ENCODE measurements around the gene NOTUM.

The NOTUM gene

DNA sequence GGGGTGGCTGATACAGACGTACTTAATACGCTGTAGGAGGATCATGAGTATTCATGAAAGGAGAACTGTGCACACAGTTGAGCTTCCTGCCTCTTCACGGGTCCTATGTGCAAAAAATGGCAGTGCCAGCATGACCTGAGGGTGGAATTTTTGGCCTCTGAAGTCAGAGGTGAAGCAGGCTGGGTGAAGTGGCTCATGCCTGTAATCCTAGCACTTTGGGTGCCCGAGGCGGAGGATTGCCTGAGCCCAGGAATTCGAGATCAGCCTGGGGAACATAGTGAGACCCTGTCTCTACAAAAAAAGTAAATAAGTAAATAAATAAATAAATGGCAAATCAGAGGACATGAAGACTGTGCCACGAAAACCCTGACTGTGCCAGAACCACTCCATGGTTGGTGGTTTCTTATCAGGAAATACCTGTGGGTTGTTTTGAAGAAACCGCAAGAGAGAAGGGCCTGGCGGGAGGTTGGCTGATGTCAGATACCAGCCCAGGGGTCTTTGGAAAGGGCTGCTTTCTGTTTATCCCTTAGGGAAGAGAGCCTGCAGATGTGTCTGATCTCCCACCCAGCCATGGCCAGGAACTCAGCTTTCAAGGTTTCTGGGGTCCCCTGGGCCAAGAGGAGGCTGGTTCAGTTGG, 19.8 kb upstream of the NOTUM start:
- H3F3A ChIP-seq (ENCODE audit: low read depth) = no peaks in the 10 kb centered on the region
- H3K9ac ChIP-seq (ENCODE audit: low read depth, low read length, poor library complexity, severe bottlenecking) = peak overlapping the region; percentile 35
- peaks cover 8% of the 10 kb centered on the region; the same call in 1 of the 2 replicates for H3K79me2 ChIP-seq (ENCODE audit: insufficient read depth, low read length)
- H2AFZ ChIP-seq (ENCODE audit: low read length) = no peak overlapping the region
- peaks cover 10% of the 10 kb centered on the region for H4K20me1 ChIP-seq (ENCODE audit: insufficient read depth, low read length, poor library complexity, severe bottlenecking)
- no peaks in the 10 kb centered on the region for H3K9me2 ChIP-seq (replicated peaks; ENCODE audit: low read depth, low read length)
- H3K4me1 ChIP-seq (ENCODE audit: insufficient read depth, low read length, poor library complexity, severe bottlenecking) = peaks cover 45% of the 10 kb centered on the region
- TF ChIP-seq EZH2phosphoT487 (IDR thresholded peaks at IDR 0.05; ENCODE audit: borderline replicate concordance) (no peak), CTCF (conservative IDR thresholded peaks at IDR 0.05; ENCODE audit: low read length) (no peak)
- H3K4me2 ChIP-seq (ENCODE audit: low read depth, low read length, poor library complexity, severe bottlenecking) = peak overlapping the region; percentile 23
- peak overlapping the region; percentile 2 for H3K4me3 ChIP-seq (ENCODE audit: low read length, poor library complexity, severe bottlenecking)
- peaks cover 7% of the 10 kb centered on the region; the same call in 1 of the 2 replicates for H3K36me3 ChIP-seq (ENCODE audit: insufficient read depth, low read length)
- H3K9me3 ChIP-seq (ENCODE audit: insufficient read depth, low read depth, low read length) = no peaks in the 10 kb centered on the region
- H3K27me3 ChIP-seq (ENCODE audit: insufficient read depth, low read length, poor library complexity, severe bottlenecking) = no peaks in the 10 kb centered on the region

- Histone ChIP-seq H3K9me3 (ENCODE audit: insufficient read depth, low read depth, low read length) (no peaks in the 10 kb centered on the region), H3K4me1 (ENCODE audit: insufficient read depth, low read length, poor library complexity, severe bottlenecking) (peaks cover 45% of the 10 kb centered on the region), H3K79me2 (ENCODE audit: insufficient read depth, low read length) (peaks cover 8% of the 10 kb centered on the region; the same call in 1 of the 2 replicates), H3F3A (ENCODE audit: low read depth) (no peaks in the 10 kb centered on the region), H3K9ac (ENCODE audit: low read depth, low read length, poor library complexity, severe bottlenecking) (no peak overlapping the region), H3K27me3 (ENCODE audit: insufficient read depth, low read length, poor library complexity, severe bottlenecking) (no peaks in the 10 kb centered on the region), H3K36me3 (ENCODE audit: insufficient read depth, low read length) (peaks cover 3% of the 10 kb centered on the region; the same call in 1 of the 2 replicates), H3K9me2 (replicated peaks; ENCODE audit: low read depth, low read length) (no peaks in the 10 kb centered on the region), H3K4me2 (ENCODE audit: low read depth, low read length, poor library complexity, severe bottlenecking) (peak overlapping the region; percentile 23), H2AFZ (ENCODE audit: low read length) (no peak overlapping the region), H4K20me1 (ENCODE audit: insufficient read depth, low read length, poor library complexity, severe bottlenecking) (peaks cover 10% of the 10 kb centered on the region), H3K4me3 (ENCODE audit: low read length, poor library complexity, severe bottlenecking) (peak overlapping the region; percentile 2)
- TF ChIP-seq CTCF (conservative IDR thresholded peaks at IDR 0.05; ENCODE audit: low read length) = no peak
- no peak for TF ChIP-seq EZH2phosphoT487 (IDR thresholded peaks at IDR 0.05; ENCODE audit: borderline replicate concordance)
Observed at GRCh38 chr17:81980122-81980521, 19.1 kb upstream of the NOTUM start.

DNA sequence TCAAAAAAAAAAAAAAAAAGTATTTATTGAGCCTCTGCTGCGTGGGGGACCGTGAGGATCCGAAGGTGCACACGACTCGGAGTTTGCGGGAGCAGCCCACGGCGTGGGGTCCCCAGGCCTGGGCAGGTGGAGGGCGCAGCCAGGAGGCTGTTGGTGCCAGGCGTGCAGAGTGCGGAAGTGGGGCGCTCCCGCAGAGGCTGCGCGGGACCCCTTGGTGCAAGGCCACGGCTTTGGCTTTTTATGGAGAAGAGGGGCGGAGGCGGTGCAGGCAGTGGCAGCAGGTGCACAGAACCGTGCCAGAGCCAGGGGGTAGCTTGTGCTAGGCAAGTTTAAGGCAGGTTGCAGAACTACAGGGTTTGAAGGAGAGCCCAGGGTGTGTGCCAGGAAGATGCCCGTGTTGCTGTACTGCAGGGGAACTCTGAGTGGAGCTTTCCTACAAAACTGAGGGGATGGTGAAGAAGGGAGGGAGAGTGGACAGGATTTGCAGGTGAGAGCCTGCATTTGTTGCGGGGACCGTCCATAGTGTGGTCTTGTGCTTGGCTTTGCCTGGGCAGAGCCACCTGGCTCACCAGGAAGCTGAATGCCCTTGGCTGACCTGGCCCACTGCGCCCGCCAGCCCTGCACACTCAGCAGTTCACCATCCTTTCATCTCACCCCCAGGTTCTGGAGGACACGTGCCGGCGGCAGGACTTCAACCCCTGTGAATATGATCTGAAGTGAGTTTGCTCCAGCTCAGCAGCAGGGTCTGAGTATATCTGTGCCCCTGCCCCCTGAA, 17.7 kb upstream of the NOTUM start:
- Histone ChIP-seq H3K9ac (ENCODE audit: low read depth, low read length, poor library complexity, severe bottlenecking) (peak overlapping the region; percentile 84), H2AFZ (ENCODE audit: low read length) (no peak overlapping the region), H3K9me2 (replicated peaks; ENCODE audit: low read depth, low read length) (no peaks in the 10 kb centered on the region), H3K79me2 (ENCODE audit: insufficient read depth, low read length) (peaks cover 8% of the 10 kb centered on the region; the same call in 1 of the 2 replicates), H3K9me3 (ENCODE audit: insufficient read depth, low read depth, low read length) (no peaks in the 10 kb centered on the region), H3F3A (ENCODE audit: low read depth) (no peaks in the 10 kb centered on the region), H3K27me3 (ENCODE audit: insufficient read depth, low read length, poor library complexity, severe bottlenecking) (no peaks in the 10 kb centered on the region), H4K20me1 (ENCODE audit: insufficient read depth, low read length, poor library complexity, severe bottlenecking) (peaks cover 10% of the 10 kb centered on the region), H3K4me1 (ENCODE audit: insufficient read depth, low read length, poor library complexity, severe bottlenecking) (peaks cover 45% of the 10 kb centered on the region), H3K4me3 (ENCODE audit: low read length, poor library complexity, severe bottlenecking) (peak overlapping the region; percentile 81), H3K36me3 (ENCODE audit: insufficient read depth, low read length) (no peaks in the 10 kb centered on the region), H3K4me2 (ENCODE audit: low read depth, low read length, poor library complexity, severe bottlenecking) (peak overlapping the region; percentile 78)
- TF ChIP-seq EZH2phosphoT487 (IDR thresholded peaks at IDR 0.05; ENCODE audit: borderline replicate concordance) (no peak), CTCF (conservative IDR thresholded peaks at IDR 0.05; ENCODE audit: low read length) (no peak)
